Lower lobe of right lung (tissue), 2 donors: ENCODE measurements around the gene RASA3. TPM values are rescaled to one million over a fixed set of nuclear protein-coding genes. Genes with fewer than 3 reads are reported as not detected.
"Not testable (repeated sequence)": the region's sequence is repeated elsewhere in the genome, so short reads cannot be mapped to it uniquely, and the experiment has no call there.

Experiments
- ATAC-seq, 2 donors: fragments of 200-7000 bp; cut with Tn5 transposase; one replicate each; pipeline ENCODE4 v1.9.1; 2020 to 2022; ENCODE audit warnings: mild to moderate bottlenecking in 2 of 2, moderate library complexity in 2 of 2
- DNase-seq: peaks from one replicate; pipeline ENCODE4 v3.0.0-alpha.2; 2020
- H3K27ac ChIP-seq: fragments of 200-600 bp; one replicate; pipeline ENCODE4 v1.8.0; 2022
- H3K27me3 ChIP-seq: fragments of 200-600 bp; one replicate; pipeline ENCODE4 v1.8.0; 2022; ENCODE audit warnings: low read depth
- H3K36me3 ChIP-seq: fragments of 200-600 bp; one replicate; pipeline ENCODE4 v1.8.0; 2022; ENCODE audit warnings: mild to moderate bottlenecking
- H3K4me1 ChIP-seq: fragments of 200-600 bp; one replicate; pipeline ENCODE4 v1.8.0; 2022
- H3K4me3 ChIP-seq: fragments of 200-600 bp; one replicate; pipeline ENCODE4 v1.8.0; 2022; ENCODE audit warnings: mild to moderate bottlenecking
- H3K9me3 ChIP-seq: fragments of 200-600 bp; one replicate; pipeline ENCODE4 v1.8.0; 2022
- CTCF ChIP-seq: fragments of 200-600 bp; IDR thresholded peaks from one replicate; pipeline ENCODE4 v1.8.0; 2022; ENCODE audit warnings: antibody characterized with exemption, mild to moderate bottlenecking
- intact Hi-C: fragments of 100-400 bp; cut with DNase I; formaldehyde crosslinking; loops from one replicate; pipeline ENCODE4 v1.11.0; 2022
- total RNA-seq: library from RNA; stranded (reverse); fragmentation: NEBNext Ultra II Directional; extraction: Animal tissue kit (Norgen Biotek cat#: 25700); gene quantifications from one replicate; pipeline ENCODE4 v1.2.1, GENCODE V29; 2021
- donor health status: DM: no; HTN: yes; CAD: no; lungs with severe emphysema.

RASA3 gene
- total RNA-seq, 1 donor from 2014 or later, result 19.1 TPM

GRCh38 chr13:114077099-114077932 lies 55.1 kb downstream of the RASA3 start:
- Histone ChIP-seq H3K27me3 (no peaks in the 10 kb centered on the region), H3K9me3 (no peaks in the 10 kb centered on the region), H3K4me1 (peaks cover 12% of the 10 kb centered on the region), H3K36me3 (peaks cover 12% of the 10 kb centered on the region), H3K27ac (no peak overlapping the region), H3K4me3 (no peak overlapping the region)
- peak; percentile 31 for DNase-seq
- intact Hi-C loops, result no loop called here
- TF ChIP-seq CTCF, result no peak
- ATAC-seq, result no peak

DNA sequence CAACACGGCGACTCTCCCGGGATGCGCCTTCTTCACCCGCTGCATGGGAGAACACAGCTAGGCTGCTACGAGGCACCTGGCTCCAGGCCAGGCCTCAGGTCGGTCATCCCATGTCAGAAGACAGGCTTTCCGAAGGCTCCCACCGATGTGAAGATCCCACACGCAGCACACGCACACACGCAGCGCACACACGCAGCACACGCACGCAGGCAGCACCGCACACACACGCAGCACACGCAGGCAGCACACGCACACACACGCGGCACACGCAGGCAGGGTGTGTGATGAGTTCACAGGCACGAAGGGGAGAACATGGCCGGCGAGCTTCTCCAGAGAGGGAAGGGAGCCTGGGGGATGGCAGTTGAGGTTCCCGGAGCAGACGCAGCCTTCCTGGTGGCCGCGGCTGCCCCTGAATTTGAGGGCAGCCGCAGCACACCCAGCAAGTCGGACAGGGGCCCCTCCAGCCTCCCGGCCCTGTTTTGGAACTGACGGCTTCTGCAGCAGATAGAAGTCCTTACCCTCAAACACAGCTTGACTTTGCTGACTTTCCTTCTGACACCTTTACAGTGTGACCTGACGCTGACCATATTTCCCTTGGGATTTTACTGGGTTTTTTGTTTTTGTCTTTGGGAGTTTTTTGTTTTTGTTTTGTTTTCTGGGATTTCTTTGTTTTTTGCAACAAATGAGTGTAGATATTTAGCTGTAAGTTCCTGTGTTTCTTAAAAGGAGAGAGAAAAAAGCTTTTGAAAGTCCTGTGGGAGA lies 55.9 kb downstream of the RASA3 start:
- Histone ChIP-seq H3K4me1 (peaks cover 12% of the 10 kb centered on the region), H3K4me3 (no peak overlapping the region), H3K36me3 (peaks cover 14% of the 10 kb centered on the region), H3K27me3 (no peaks in the 10 kb centered on the region), H3K27ac (no peak overlapping the region), H3K9me3 (no peaks in the 10 kb centered on the region)
- no peak for TF ChIP-seq CTCF
- intact Hi-C loops, result no loop called here
- DNase-seq, result peak; percentile 38
- ATAC-seq, result no peak

DNA sequence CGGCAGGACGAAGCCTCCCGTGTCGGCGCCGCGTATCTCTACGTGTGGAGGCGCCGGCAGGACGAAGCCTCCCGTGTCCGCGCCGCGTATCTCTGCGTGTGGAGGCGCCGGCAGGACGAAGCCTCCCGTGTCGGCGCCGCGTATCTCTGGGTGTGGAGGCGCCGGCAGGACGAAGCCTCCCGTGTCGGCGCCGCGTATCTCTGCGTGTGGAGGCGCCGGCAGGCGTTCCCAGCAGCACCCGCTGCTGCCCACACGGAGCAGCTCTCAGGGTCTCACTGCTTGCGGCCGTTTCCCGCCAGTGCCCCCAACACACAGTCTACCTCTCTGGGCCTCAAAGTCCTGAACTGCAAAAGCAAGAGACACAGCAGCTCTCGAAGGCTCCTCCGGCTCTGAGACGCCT lies 56.6 kb downstream of the RASA3 start:
- intact Hi-C loops, H3K9me3 ChIP-seq, H3K4me3 ChIP-seq, H3K27me3 ChIP-seq, H3K27ac ChIP-seq, DNase-seq, ATAC-seq: not testable (repeated sequence)
- Histone ChIP-seq H3K4me1 (peaks cover 12% of the 10 kb centered on the region), H3K36me3 (peaks cover 16% of the 10 kb centered on the region)

GRCh38 chr13:114074671-114075315 lies 57.6 kb downstream of the RASA3 start:
- intact Hi-C loops, result no loop called here
- no peak for DNase-seq
- ATAC-seq, result no peak
- no peak for TF ChIP-seq CTCF
- Histone ChIP-seq H3K4me1 (peaks cover 12% of the 10 kb centered on the region), H3K27ac (no peak overlapping the region), H3K36me3 (peaks cover 16% of the 10 kb centered on the region), H3K9me3 (no peaks in the 10 kb centered on the region), H3K4me3 (no peak overlapping the region), H3K27me3 (no peaks in the 10 kb centered on the region)

- TF ChIP-seq CTCF, result no peak
- Histone ChIP-seq H3K4me3 (no peak overlapping the region), H3K4me1 (peaks cover 14% of the 10 kb centered on the region), H3K9me3 (no peaks in the 10 kb centered on the region), H3K36me3 (peaks cover 16% of the 10 kb centered on the region), H3K27me3 (no peaks in the 10 kb centered on the region), H3K27ac (no peak overlapping the region)
- ATAC-seq (no peak), DNase-seq (no peak)
- intact Hi-C loops, result no loop called here
These were observed 58.4 kb downstream of the RASA3 start for GRCh38 chr13:114073881-114074612.
